ENCODE data around the gene IPP. TPM values are rescaled to one million over a fixed set of nuclear protein-coding genes. Genes with fewer than 3 reads are reported as not detected.

IPP gene
- total and polyA plus RNA-seq, 4 donors = 3.9 to 16.0 (median 8.4) TPM

DNA sequence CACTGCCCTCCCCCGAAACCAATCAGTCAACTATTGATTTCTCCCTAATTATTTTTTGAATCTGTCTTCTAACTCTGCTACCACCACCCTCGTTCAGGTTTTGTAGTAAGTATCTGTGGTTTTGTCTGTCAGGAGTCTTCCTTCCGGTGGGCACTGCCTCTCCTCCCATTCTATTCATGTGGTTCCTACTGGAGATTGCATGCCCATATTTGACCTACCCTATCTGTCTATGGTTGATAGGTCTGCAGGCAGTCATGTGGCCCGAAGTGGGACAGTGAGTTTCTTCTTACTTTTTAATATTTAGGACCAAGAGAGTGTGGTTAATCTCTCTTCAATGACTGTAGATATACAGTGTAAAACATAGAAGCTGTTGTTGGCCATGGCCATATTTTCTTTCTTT lies 35.1 kb upstream of the IPP start:
- H3K4me3 ChIP-seq = no peak overlapping the region
- H3K9ac ChIP-seq (ENCODE audit: insufficient read depth in 1 of 2, low read length in 2 of 2) = no peak overlapping the region
- no peak for ATAC-seq (ENCODE audit: insufficient read depth, low FRiP score)
- WGBS, 2 donors = 54 to 67% methylated on average over 4 of the region's 4 CpGs
- H3K27me3 ChIP-seq (ENCODE audit: control insufficient read depth in 3 of 3, insufficient read depth in 3 of 3, low read length in 2 of 3) = no peaks in the 10 kb centered on the region
- no peak overlapping the region for H3K27ac ChIP-seq (ENCODE audit: low read depth in 1 of 2, low read length in 1 of 2)
- H3K4me1 ChIP-seq (ENCODE audit: control insufficient read depth in 5 of 5, insufficient read depth in 5 of 5, low read length in 5 of 5) = no peaks in the 10 kb centered on the region
- no peaks in the 10 kb centered on the region for H3K36me3 ChIP-seq (ENCODE audit: control insufficient read depth in 4 of 4, insufficient read depth in 4 of 4, low read length in 4 of 4)
- no peaks in the 10 kb centered on the region for H3K9me3 ChIP-seq (ENCODE audit: control insufficient read depth in 4 of 4, insufficient read depth in 3 of 4, low read length in 3 of 4)
- TF ChIP-seq, protein P1, sequence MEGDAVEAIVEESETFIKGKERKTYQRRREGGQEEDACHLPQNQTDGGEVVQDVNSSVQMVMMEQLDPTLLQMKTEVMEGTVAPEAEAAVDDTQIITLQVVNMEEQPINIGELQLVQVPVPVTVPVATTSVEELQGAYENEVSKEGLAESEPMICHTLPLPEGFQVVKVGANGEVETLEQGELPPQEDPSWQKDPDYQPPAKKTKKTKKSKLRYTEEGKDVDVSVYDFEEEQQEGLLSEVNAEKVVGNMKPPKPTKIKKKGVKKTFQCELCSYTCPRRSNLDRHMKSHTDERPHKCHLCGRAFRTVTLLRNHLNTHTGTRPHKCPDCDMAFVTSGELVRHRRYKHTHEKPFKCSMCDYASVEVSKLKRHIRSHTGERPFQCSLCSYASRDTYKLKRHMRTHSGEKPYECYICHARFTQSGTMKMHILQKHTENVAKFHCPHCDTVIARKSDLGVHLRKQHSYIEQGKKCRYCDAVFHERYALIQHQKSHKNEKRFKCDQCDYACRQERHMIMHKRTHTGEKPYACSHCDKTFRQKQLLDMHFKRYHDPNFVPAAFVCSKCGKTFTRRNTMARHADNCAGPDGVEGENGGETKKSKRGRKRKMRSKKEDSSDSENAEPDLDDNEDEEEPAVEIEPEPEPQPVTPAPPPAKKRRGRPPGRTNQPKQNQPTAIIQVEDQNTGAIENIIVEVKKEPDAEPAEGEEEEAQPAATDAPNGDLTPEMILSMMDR (IDR thresholded peaks at IDR 0.05; ENCODE audit: control extremely low read depth, extremely low read depth) = no peak
- DNase-seq = no peak

DNA sequence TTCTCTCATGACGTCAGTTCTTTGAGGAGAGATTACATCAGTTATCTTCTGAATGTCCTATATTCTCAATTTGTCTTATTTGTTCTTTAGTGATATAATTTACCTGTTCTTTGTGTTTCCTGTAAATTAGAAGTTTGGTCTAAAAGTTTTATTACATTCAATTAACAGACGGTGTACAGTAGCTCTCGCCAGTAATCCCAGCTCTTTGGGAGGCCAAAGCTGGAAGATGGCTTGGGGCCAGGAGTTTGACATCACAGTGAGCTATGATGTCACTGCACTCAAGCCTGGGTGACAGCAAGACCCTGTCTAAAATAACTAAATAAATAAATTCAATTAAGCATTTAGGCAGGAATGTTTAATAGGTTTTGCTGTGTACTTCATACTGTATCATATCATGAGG lies 25.3 kb upstream of the IPP start:
- DNase-seq (no peak), ATAC-seq (ENCODE audit: insufficient read depth, low FRiP score) (no peak)
- Histone ChIP-seq H3K36me3 (ENCODE audit: control insufficient read depth in 4 of 4, insufficient read depth in 4 of 4, low read length in 4 of 4) (no peaks in the 10 kb centered on the region), H3K4me1 (ENCODE audit: control insufficient read depth in 5 of 5, insufficient read depth in 5 of 5, low read length in 5 of 5) (no peaks in the 10 kb centered on the region), H3K27me3 (ENCODE audit: control insufficient read depth in 3 of 3, insufficient read depth in 3 of 3, low read length in 2 of 3) (no peaks in the 10 kb centered on the region), H3K27ac (ENCODE audit: low read depth in 1 of 2, low read length in 1 of 2) (no peak overlapping the region), H3K4me3 (no peak overlapping the region), H3K9me3 (ENCODE audit: control insufficient read depth in 4 of 4, insufficient read depth in 3 of 4, low read length in 3 of 4) (no peaks in the 10 kb centered on the region), H3K9ac (ENCODE audit: insufficient read depth in 1 of 2, low read length in 2 of 2) (no peak overlapping the region)
- 89 to 94% methylated on average over 3 of the region's 3 CpGs for WGBS, 2 donors
- TF ChIP-seq, protein P1 (IDR thresholded peaks at IDR 0.05; ENCODE audit: control extremely low read depth, extremely low read depth) = no peak

DNA sequence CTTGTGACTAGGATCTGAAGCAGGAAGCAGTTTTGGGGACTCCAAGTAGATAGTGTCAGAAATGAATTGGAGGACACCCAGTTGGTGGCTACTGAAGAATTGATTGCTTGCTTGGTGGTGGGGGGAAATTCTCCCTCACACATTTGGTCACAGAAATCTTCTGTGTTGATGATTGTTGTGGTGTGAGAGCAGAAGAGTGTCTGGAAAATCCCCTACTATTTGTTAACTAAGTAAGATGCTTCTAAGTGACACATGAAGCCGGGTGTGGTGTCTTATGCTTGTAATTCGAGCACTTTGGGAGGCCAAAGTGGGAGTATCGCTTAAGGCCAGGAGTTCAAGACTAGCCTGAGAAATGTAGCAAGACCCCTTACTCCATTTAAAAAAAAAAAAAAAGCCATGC lies 22.5 kb upstream of the IPP start:
- no peak for DNase-seq
- no peaks in the 10 kb centered on the region for H3K9me3 ChIP-seq (ENCODE audit: control insufficient read depth in 4 of 4, insufficient read depth in 3 of 4, low read length in 3 of 4)
- TF ChIP-seq, protein P1 (IDR thresholded peaks at IDR 0.05; ENCODE audit: control extremely low read depth, extremely low read depth) = no peak
- WGBS, 2 donors = 92 to 94% methylated on average over 3 of the region's 3 CpGs
- H3K9ac ChIP-seq (ENCODE audit: insufficient read depth in 1 of 2, low read length in 2 of 2) = no peak overlapping the region
- no peak overlapping the region for H3K4me3 ChIP-seq
- H3K27ac ChIP-seq (ENCODE audit: low read depth in 1 of 2, low read length in 1 of 2) = no peak overlapping the region
- no peaks in the 10 kb centered on the region for H3K27me3 ChIP-seq (ENCODE audit: control insufficient read depth in 3 of 3, insufficient read depth in 3 of 3, low read length in 2 of 3)
- ATAC-seq (ENCODE audit: insufficient read depth, low FRiP score) = no peak
- no peaks in the 10 kb centered on the region for H3K4me1 ChIP-seq (ENCODE audit: control insufficient read depth in 5 of 5, insufficient read depth in 5 of 5, low read length in 5 of 5)
- no peaks in the 10 kb centered on the region for H3K36me3 ChIP-seq (ENCODE audit: control insufficient read depth in 4 of 4, insufficient read depth in 4 of 4, low read length in 4 of 4)

DNA sequence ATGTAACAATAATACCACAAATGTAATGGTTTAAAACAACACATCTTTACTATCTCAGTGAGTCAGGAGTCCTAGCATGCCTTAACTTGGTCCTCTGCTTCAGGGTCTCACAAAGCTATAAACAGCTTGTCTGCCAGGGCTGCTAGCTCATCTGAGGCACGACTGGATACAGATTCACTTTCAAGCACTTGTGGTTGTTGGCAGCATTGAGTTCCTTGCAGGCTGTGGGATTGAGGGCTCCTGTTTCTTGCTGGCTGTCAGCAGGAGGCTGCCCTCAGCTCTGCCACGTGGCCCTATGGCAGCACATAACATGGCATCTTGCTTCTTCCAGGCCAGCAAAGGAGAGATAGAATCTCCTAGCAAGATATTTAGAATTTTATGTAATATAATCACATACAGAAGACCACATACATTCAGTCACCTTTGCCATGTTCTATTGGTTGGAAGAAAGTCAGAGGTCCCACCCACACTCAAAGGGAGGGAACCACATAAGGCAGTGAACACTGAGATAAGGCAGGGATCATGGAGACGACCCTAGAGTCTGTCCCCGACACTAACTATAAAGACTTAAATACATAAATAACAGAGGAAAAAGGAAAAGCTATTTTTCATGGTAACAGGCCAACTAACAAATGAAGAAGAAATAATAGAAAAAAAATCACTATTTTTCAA lies 18.9 kb upstream of the IPP start:
- Histone ChIP-seq H3K27ac (ENCODE audit: low read depth in 1 of 2, low read length in 1 of 2) (no peak overlapping the region), H3K4me3 (no peak overlapping the region), H3K27me3 (ENCODE audit: control insufficient read depth in 3 of 3, insufficient read depth in 3 of 3, low read length in 2 of 3) (no peaks in the 10 kb centered on the region), H3K9me3 (ENCODE audit: control insufficient read depth in 4 of 4, insufficient read depth in 3 of 4, low read length in 3 of 4) (no peaks in the 10 kb centered on the region), H3K9ac (ENCODE audit: insufficient read depth in 1 of 2, low read length in 2 of 2) (no peak overlapping the region), H3K4me1 (ENCODE audit: control insufficient read depth in 5 of 5, insufficient read depth in 5 of 5, low read length in 5 of 5) (peaks cover 0 to 4% (median 0%) of the 10 kb centered on the region in 5 donors), H3K36me3 (ENCODE audit: control insufficient read depth in 4 of 4, insufficient read depth in 4 of 4, low read length in 4 of 4) (no peaks in the 10 kb centered on the region)
- DNase-seq (peak in 1 of 3 donors; percentile 12), ATAC-seq (ENCODE audit: insufficient read depth, low FRiP score) (no peak)
- TF ChIP-seq, protein P1 (IDR thresholded peaks at IDR 0.05; ENCODE audit: control extremely low read depth, extremely low read depth) = no peak
- 60 to 66% methylated on average over 4 of the region's 4 CpGs for WGBS, 2 donors
